ENCODE results near the gene PPP6R2.
"Not testable (repeated sequence)": the region's sequence is repeated elsewhere in the genome, so short reads cannot be mapped to it uniquely, and the experiment has no call there.

Gene PPP6R2

GRCh38 chr22:50396751-50397370 is 53.7 kb downstream of the PPP6R2 start:
- DNase-seq (ENCODE audit: extremely low read depth in 1 of 2, low read depth in 1 of 2), result no peak

- not testable (repeated sequence) for DNase-seq (ENCODE audit: extremely low read depth in 1 of 2, low read depth in 1 of 2)
Measured at GRCh38 chr22:50397371-50398060, 54.4 kb downstream of the PPP6R2 start.

- DNase-seq (ENCODE audit: extremely low read depth in 1 of 2, low read depth in 1 of 2), result no peak
Measured at GRCh38 chr22:50398831-50399648, 55.9 kb downstream of the PPP6R2 start.

- DNase-seq (ENCODE audit: extremely low read depth in 1 of 2, low read depth in 1 of 2), result no peak
Measured at GRCh38 chr22:50399751-50400331, 56.7 kb downstream of the PPP6R2 start.

DNA sequence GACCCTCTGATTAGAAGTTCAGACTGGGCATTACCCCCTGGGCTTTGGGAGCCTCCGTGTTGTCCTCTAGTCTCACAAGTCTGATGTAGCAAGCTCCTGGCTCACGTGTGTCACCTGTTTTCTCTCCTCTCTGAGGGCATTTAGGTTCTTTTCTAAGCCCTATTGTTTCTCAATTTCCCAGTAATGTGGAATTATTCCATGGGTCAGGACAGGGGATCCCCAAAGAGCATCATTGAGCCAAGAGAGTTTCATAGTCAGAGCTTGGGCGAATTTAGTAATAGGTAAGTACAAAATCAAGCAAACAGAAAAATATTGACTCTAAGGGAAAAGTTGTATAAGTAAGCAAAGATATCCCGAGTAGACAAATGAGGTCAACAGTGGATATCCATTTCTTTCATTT is 57.3 kb downstream of the PPP6R2 start:
- DNase-seq (ENCODE audit: extremely low read depth in 1 of 2, low read depth in 1 of 2), result no peak

DNA sequence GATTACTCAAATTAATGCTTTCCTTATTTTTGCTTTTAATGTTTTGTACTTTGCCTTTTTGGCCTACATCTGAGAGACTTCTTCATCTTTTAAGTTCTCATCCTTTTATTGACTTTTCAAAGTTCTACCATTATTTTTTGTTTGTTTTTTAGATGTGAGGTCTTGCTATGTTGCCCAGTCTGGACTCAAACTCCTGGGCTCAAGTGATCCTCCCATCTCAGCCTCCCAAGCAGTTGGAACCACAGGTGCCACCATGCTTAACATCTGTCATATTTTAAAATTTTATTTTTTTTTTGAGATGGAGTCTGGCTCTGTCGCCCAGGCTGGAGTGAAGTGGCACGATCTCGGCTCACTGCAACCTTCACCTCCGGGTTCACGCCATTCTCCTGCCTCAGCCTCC is 57.8 kb downstream of the PPP6R2 start:
- DNase-seq (ENCODE audit: extremely low read depth in 1 of 2, low read depth in 1 of 2), result no peak

GRCh38 chr22:50401907-50402306 is 58.8 kb downstream of the PPP6R2 start:
- DNase-seq (ENCODE audit: extremely low read depth in 1 of 2, low read depth in 1 of 2), result no peak

DNA sequence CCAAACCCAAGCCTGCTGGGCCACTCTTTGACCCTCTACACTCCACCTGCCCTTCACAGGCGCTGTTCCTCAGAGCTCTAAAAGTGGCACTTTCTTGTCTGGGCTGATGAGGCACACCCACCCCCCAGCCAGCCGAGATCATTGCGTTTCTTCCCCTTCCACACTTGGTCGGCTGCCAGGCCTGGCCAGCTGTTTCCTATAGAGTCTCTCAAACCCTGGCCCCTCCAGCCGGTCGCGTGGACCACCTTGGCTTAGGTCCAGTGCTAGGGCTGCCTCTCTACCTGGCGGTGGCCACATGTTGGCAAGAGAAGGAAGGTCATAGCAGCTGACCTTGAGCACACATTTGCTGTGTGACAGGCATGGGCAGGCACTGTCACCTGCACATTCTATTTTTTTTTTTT is 60.6 kb downstream of the PPP6R2 start:
- no peak for DNase-seq (ENCODE audit: extremely low read depth in 1 of 2, low read depth in 1 of 2)

- DNase-seq (ENCODE audit: extremely low read depth in 1 of 2, low read depth in 1 of 2), result no peak
Measured at GRCh38 chr22:50406416-50407170, 63.5 kb downstream of the PPP6R2 start.

GRCh38 chr22:50408311-50408710 is 65.2 kb downstream of the PPP6R2 start:
- no peak for DNase-seq (ENCODE audit: extremely low read depth in 1 of 2, low read depth in 1 of 2)

DNA sequence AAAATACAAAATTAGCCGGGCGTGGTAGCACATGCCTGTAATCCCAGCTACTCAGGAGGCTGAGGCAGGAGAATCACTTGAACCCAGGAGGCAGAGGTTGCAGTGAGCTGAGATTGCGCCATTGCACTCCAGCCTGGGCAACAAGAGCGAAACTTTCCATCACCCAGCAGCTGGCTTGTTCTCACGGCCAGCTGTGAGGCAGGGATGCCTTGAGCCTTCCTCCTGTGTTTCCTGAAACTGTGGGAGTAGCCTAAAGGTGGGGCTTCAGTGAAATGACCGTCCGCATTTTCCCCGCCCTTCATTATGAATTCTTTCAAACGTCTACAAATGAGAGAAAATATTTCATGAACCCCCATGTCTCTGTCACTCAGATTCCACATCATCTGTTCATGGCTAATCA is 65.8 kb downstream of the PPP6R2 start:
- not testable (repeated sequence) for DNase-seq (ENCODE audit: extremely low read depth in 1 of 2, low read depth in 1 of 2)

GRCh38 chr22:50414476-50415248 is 71.5 kb downstream of the PPP6R2 start:
- DNase-seq (ENCODE audit: extremely low read depth in 1 of 2, low read depth in 1 of 2), result no peak

DNA sequence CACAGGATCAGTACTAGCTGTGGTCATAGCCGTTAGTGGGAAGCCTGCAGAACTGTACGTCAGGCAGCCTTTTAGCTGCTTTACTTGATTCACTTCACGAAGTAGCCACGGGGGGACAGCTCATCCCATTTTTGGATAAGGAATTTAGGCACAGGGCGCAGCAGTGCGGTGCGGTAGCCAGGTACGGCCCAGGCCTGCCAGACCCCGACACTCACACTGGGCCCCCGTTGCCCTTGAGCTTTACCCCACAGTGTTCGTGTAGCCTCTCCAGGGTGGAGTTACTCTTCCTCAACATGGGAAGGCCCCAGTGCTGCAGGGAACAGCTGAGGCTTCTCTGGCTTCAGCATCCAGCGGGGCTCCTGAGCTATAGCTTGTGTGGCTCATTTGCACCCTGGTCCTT is 72.3 kb downstream of the PPP6R2 start:
- no peak for DNase-seq (ENCODE audit: extremely low read depth in 1 of 2, low read depth in 1 of 2)

DNA sequence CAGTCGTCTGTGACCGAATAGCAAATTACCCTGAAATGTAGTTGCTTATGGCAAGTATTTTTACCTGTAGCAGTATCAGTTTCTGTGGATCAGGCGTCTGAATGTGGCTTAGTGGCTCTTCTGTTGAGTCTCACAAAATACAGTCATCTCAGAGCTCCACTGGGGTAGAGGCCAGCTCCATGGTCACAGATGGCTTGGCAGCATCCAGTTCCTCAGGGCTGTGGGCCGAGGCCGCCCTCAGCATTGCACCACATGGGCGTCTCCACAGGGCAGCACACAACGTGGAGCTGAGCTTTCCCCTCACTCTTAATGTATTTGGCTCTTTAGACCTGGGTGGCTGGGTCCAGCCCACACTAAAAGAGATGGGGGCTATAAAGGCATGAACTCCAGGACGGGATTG is 73.9 kb downstream of the PPP6R2 start:
- no peak for DNase-seq (ENCODE audit: extremely low read depth in 1 of 2, low read depth in 1 of 2)

DNA sequence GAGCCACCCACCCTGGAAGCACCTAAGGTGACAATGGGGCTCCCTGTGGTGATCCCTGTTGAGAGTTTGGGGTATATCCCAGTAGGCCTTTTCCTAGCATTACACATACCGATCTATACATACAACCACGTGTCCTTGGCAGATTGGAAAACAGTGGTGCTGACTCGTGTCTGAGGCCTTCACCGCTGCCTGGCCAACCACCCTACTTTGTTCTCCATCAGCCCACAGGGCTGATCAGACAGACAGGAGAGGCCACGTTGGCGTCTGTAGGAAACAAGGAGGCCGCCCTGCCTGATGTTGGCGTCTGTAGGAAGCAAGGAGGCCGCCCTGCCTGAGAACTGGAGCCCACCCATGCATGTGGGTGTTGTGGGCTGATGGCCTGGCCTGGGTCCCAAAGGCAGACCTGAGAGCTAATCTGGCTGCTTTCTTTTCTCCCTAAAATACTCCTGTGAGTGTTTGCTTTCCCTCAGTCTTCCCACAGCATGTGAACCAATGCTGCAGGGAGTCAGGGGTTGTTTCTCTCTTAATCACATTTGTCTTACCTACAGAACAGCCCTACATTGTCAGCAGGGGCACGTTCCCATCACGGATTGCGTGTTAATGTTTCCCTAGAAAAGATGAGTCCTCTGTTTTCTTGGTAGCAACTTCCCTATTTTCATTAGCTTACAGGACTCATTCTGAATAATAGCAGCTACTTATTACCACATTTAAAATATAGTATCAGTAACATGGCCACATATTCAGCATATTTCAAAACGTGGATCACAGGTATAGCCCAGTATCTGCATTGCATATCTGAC is 74.5 kb downstream of the PPP6R2 start:
- no peak for DNase-seq (ENCODE audit: extremely low read depth in 1 of 2, low read depth in 1 of 2)

GRCh38 chr22:50418624-50419023 is 75.5 kb downstream of the PPP6R2 start:
- no peak for DNase-seq (ENCODE audit: extremely low read depth in 1 of 2, low read depth in 1 of 2)

DNA sequence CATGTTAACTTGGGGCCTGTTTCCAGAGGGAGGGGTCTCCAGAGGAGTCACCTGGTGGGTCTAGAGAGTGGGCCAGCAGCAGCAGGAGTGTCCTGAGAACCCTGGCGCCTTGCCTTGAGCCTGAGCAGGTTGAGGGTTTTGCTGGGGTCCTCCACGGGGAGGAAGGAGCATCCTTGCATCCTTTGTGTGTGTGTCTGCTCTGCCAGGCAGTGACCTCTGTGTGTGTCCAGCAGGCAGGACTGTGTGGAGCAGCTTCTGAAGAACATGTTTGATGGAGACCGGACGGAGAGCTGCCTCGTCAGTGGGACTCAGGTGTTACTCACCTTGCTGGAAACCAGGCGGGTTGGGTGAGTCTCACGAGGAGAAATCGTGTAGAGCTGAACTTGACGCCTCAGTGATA is 76.0 kb downstream of the PPP6R2 start:
- DNase-seq (ENCODE audit: extremely low read depth in 1 of 2, low read depth in 1 of 2), result no peak

GRCh38 chr22:50420015-50420414 is 76.9 kb downstream of the PPP6R2 start:
- DNase-seq (ENCODE audit: extremely low read depth in 1 of 2, low read depth in 1 of 2), result no peak

DNA sequence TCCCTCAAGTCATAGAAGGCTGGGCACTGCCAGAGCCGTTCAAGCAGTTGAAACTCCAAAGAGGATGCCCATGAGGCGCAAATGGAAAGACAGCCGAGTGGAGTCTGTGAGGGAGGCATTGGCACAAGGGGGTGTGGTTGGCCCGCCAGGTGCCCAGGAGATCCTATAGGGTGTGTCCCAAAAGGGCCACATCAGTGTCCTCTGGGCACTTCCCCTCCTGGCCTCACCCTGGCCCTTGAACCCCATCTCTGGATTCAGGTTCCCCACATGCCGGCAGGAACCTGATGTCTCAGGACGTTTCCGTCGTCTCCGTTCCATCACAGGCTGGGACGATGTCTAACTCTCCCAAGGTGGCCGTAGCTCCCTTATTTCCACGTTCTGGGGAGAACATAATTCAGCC is 77.5 kb downstream of the PPP6R2 start:
- DNase-seq (ENCODE audit: extremely low read depth in 1 of 2, low read depth in 1 of 2), result no peak
